ENCODE data around the gene DAGLA. TPM values are rescaled to one million over a fixed set of nuclear protein-coding genes. Genes with fewer than 3 reads are reported as not detected.

DAGLA gene
- total and polyA plus RNA-seq, 2 of the 13 experiments (the other 11 are each of a cell fraction or from before 2014, with no cell fraction given): 2.6 to 3.9 TPM

GRCh38 chr11:61756452-61757212 is 76.4 kb downstream of the DAGLA start (continued):
- peak; percentile 63; the same call in 1 of the 2 replicates for TF ChIP-seq ZSCAN31 (CRISPR knock-in tag; IDR thresholded peaks at IDR 0.05; ENCODE audit: low read depth)
- TF ChIP-seq ZSCAN22 (CRISPR knock-in tag; IDR thresholded peaks at IDR 0.05): no peak
- no peak for TF ChIP-seq MXD4 (CRISPR knock-in tag; IDR thresholded peaks at IDR 0.05)
- peak; percentile 91 for TF ChIP-seq ZFY (CRISPR knock-in tag; IDR thresholded peaks at IDR 0.05)
- TF ChIP-seq JUNB (CRISPR knock-in tag; IDR thresholded peaks at IDR 0.05; ENCODE audit: borderline replicate concordance): no peak
- no peak for TF ChIP-seq FOXO4 (CRISPR knock-in tag; conservative IDR thresholded peaks at IDR 0.05)
- peak; percentile 60; the same call in 1 of the 2 replicates for TF ChIP-seq KDM4B (CRISPR knock-in tag; IDR thresholded peaks at IDR 0.05)
- TF ChIP-seq ZNF879 (CRISPR knock-in tag; IDR thresholded peaks at IDR 0.05): no peak
- TF ChIP-seq HOXA9 (CRISPR knock-in tag; IDR thresholded peaks at IDR 0.05; ENCODE audit: borderline replicate concordance): 0 out of 2 replicates have a peak, but pooled peaks have one; percentile 30
- no peak for TF ChIP-seq HOXD1 (CRISPR knock-in tag; IDR thresholded peaks at IDR 0.05)
- no peak; the same call in none of the 2 replicates for TF ChIP-seq FOXJ3 (CRISPR knock-in tag; IDR thresholded peaks at IDR 0.05; ENCODE audit: borderline replicate concordance)
- no peak for TF ChIP-seq SETDB1 (CRISPR knock-in tag; IDR thresholded peaks at IDR 0.05; ENCODE audit: borderline replicate concordance)
- TF ChIP-seq ZNF616 (CRISPR knock-in tag; IDR thresholded peaks at IDR 0.05; ENCODE audit: low read depth): no peak; the same call in 1 of the 2 replicates
- peak; percentile 62 for TF ChIP-seq MED8 (CRISPR knock-in tag; IDR thresholded peaks at IDR 0.05; ENCODE audit: insufficient replicate concordance)
- TF ChIP-seq SMYD3 (CRISPR knock-in tag; IDR thresholded peaks at IDR 0.05): no peak
- no peak for TF ChIP-seq PCBP2 (optimal IDR thresholded peaks at IDR 0.05; ENCODE audit: low read depth, low read length, poor library complexity, severe bottlenecking)
- TF ChIP-seq ZBTB7B (CRISPR knock-in tag; IDR thresholded peaks at IDR 0.05): peak; percentile 92
- 0 out of 2 replicates have a peak, but pooled peaks have one; percentile 10 for TF ChIP-seq ZNF333 (CRISPR knock-in tag; IDR thresholded peaks at IDR 0.05; ENCODE audit: borderline replicate concordance)
- peak; percentile 43; the same call in 1 of the 2 replicates for TF ChIP-seq ZNF589 (CRISPR knock-in tag; conservative IDR thresholded peaks at IDR 0.05)
- TF ChIP-seq ZBTB14 (CRISPR knock-in tag; IDR thresholded peaks at IDR 0.05): no peak
- TF ChIP-seq NCOA1 (CRISPR knock-in tag; IDR thresholded peaks at IDR 0.05): peak; percentile 79; the same call in 1 of the 2 replicates
- no peak for TF ChIP-seq ZNF20 (CRISPR knock-in tag; IDR thresholded peaks at IDR 0.05)
- peak; percentile 48; the same call in 1 of the 2 replicates for TF ChIP-seq KDM5A (IDR thresholded peaks at IDR 0.05; ENCODE audit: borderline replicate concordance, low read length)
- no peak for TF ChIP-seq ZIK1 (CRISPR knock-in tag; IDR thresholded peaks at IDR 0.05; ENCODE audit: borderline replicate concordance, low read depth)
- TF ChIP-seq MIXL1 (CRISPR knock-in tag; IDR thresholded peaks at IDR 0.05): peak; percentile 61; the same call in 1 of the 2 replicates
- TF ChIP-seq ZNF639 (CRISPR knock-in tag; conservative IDR thresholded peaks at IDR 0.05): no peak
